GM21515 (cell line): Measurements from ENCODE around the gene OR2L8.
A peak's percentile ranks its signal among the peaks of the same experiment; 100 is the strongest.

Experiments used
- ATAC-seq: cut with Tn5 transposase; IDR thresholded peaks from one replicate; pipeline ENCODE4 v1.9.1; 2021; ENCODE audit not compliant: unreplicated experiment

OR2L8 gene

DNA sequence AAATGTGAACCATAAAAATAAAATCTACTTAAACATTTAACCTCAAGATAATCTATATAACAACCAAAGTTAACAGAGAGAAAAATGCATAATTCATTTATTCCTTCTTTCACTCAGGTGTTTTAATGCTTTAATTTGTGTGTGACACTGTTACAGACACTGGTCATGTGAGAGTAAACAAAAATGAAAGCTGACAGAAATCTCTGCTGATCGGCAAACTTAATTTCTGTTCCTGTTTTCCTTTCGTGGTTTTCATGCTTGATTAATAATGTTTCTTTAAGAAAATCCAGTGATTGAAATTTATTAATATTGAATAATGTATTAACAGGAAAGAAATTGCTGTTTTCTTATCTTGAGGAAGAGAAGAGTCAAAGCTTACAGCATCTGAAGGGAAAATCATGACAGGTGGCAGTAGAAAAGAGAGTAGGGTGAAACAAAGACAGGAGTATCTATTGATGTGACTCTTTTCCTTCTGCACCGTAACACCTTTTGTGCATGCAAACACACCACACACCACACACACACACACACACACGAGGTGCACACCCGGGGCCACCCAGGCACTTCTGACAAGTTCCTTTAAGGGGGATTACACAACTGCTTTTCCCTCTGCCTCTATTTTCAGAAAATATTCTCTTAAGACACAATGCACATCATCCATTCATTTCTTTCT is 18.0 kb downstream of the OR2L8 start:
- peak; percentile 68 for ATAC-seq

DNA sequence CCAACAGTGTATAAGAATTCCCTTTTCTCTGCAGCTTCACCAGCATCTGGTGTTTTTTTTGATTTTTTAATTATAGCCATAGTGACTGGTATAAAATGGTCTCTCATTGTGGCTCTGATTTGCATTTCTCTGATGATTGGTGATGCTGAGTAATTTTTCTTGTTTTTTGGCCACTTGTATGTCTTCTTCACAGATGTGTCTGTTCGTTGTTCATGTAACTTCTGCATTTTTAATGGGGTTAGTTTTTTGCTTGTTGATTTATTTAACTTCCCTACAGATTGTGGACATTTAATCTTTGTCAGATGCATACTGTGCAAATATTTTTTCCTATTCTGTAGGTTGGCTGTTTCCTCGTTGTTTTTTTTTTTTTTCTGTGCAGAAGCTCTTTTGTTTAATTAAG is 44.3 kb downstream of the OR2L8 start:
- no peak for ATAC-seq

DNA sequence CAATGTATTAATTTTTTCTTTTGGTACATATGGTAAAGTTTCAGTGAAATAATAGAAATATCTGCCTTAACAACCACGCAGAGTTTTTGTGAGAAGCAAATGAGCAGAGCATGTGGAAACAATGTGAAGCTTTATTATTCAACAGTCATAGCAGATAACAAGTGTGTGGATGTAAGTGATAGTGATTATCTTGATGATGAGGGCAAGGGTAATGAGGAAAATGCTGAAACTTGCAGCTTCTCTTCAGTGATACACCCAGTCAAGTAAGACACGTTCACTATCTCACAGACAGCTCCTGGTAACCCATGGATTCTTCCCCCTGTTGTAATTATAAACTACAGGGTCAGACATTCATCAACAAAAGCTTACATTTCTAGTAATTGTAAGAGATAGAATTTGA is 50.2 kb downstream of the OR2L8 start:
- ATAC-seq: no peak
